Stomach (tissue), 4 donors: ENCODE data around the gene RASAL2.

Experiments
- EP300 ChIP-seq: sonication (generic); formaldehyde crosslinking; IDR thresholded peaks from one replicate; pipeline ENCODE4 v1.6.1; 2017; ENCODE audit warnings: antibody characterized with exemption
- POLR2A ChIP-seq, 4 donors: fragments of 450-650 bp; IDR thresholded peaks; one replicate each; pipeline ENCODE4 v1.6.1; 2016; ENCODE audit warnings: antibody characterized with exemption in 4 of 4, control low read depth in 2 of 4, mild to moderate bottlenecking in 1 of 4, moderate library complexity in 1 of 4
- POLR2AphosphoS5 ChIP-seq, 3 donors: sonication (generic); formaldehyde crosslinking; IDR thresholded peaks; one replicate each; pipeline ENCODE4 v1.6.1; 2016; ENCODE audit warnings: antibody characterized with exemption in 3 of 3
- TF ChIP-seq, protein P1 (sequence below), 7 experiments: fragments of 450-650 bp in 4 of 7; fragments of 200-600 bp in 3 of 7; sonication (generic) in 3 of 7; IDR thresholded peaks; one replicate each; pipeline ENCODE4 v1.5.1; 2016 to 2019; ENCODE audit warnings: antibody characterized with exemption in 7 of 7, control low read depth in 2 of 7, mild to moderate bottlenecking in 1 of 7

DNA sequence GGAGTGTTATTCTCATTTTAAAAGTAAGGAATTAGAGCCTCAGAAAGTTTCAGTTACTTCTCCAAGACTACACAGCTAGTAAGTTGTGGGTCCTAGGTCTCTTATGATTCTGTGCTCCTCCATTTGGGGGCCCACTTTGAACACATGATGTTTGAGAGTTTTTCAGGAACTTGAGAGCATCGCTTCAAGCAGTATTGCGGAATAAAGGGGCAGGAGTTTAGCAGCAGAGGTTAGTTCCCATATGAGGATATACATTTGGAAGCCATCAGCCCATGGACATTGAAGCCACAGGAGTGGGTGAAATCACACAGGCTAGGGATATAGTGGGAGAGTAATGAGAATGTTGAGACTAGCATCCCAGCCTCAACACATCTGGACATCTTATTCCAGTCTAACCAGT is 143.2 kb downstream of the RASAL2 start:
- no peak for TF ChIP-seq EP300
- no peak for TF ChIP-seq POLR2A (IDR thresholded peaks at IDR 0.05)
- TF ChIP-seq POLR2AphosphoS5 (IDR thresholded peaks at IDR 0.05), result no peak
- TF ChIP-seq, protein P1, sequence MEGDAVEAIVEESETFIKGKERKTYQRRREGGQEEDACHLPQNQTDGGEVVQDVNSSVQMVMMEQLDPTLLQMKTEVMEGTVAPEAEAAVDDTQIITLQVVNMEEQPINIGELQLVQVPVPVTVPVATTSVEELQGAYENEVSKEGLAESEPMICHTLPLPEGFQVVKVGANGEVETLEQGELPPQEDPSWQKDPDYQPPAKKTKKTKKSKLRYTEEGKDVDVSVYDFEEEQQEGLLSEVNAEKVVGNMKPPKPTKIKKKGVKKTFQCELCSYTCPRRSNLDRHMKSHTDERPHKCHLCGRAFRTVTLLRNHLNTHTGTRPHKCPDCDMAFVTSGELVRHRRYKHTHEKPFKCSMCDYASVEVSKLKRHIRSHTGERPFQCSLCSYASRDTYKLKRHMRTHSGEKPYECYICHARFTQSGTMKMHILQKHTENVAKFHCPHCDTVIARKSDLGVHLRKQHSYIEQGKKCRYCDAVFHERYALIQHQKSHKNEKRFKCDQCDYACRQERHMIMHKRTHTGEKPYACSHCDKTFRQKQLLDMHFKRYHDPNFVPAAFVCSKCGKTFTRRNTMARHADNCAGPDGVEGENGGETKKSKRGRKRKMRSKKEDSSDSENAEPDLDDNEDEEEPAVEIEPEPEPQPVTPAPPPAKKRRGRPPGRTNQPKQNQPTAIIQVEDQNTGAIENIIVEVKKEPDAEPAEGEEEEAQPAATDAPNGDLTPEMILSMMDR (IDR thresholded peaks at IDR 0.05), result no peak
